K562 (cell line): Measurements from ENCODE around the gene CADM2. TPM values are rescaled to one million over a fixed set of nuclear protein-coding genes. Genes with fewer than 3 reads are reported as not detected.

Experiments used
- ATAC-seq: fragments of 200-7000 bp; cut with Tn5 transposase; 3 replicates; pipeline ENCODE4 v1.9.1; 2020; ENCODE audit warnings: moderate library complexity
- BruUV-seq: library from RNA; stranded (reverse); fragments of 400-500 nt; replicated peaks from 2 replicates; lab custom pipeline; 2021; lab: Mats Ljungman, UMichigan
- CTCF ChIA-PET: fragments of 300-600 bp; formaldehyde crosslinking; extraction: SDS; loops from one replicate; lab custom pipeline; 2021; ENCODE audit warnings: low intra/inter-chr PET ratio; lab: Yijun Ruan, JAX
- POLR2A ChIA-PET: fragments of 300-600, 350-650 bp; sonication (Branson Sonifier 250); formaldehyde crosslinking; extraction: SDS; loops from one replicate; lab custom pipeline; 2021; ENCODE audit warnings: antibody characterized with exemption, inconsistent platforms; lab: Yijun Ruan, JAX
- DNase-seq, 4 experiments: peaks; one replicate each; pipeline versions ENCODE4 v3.0.0 to v3.0.0-alpha.2; 2011 to 2018; ENCODE audit warnings: low spot score in 3 of 4, mixed read lengths in 3 of 4; ENCODE audit errors: extremely low read depth in 1 of 4
- FAIRE-seq: peaks from 2 replicates; lab custom pipeline; 2011; peaks lifted over from hg19 to GRCh38; lab: Jason Lieb, UNC
- H2AFZ ChIP-seq: 2 replicates; pipeline ENCODE4 v1.6.0; 2011; ENCODE audit warnings: low read depth, low read length, control low read depth, inconsistent platforms
- H3K27ac ChIP-seq: fragments of 200-600 bp; 3 replicates; pipeline ENCODE4 v1.8.0; 2011; ENCODE audit warnings: low read depth, mild to moderate bottlenecking, control low read depth, inconsistent platforms, low read length, moderate library complexity, mixed read lengths; ENCODE audit errors: extremely low read depth
- H3K27me3 ChIP-seq, 2 experiments: fragments of 300-600 bp in 1 of 2; 2 replicates in 1 of 2; 3 replicates in 1 of 2; pipeline versions ENCODE4 v1.6.0 to v1.8.0; 2011; ENCODE audit warnings: inconsistent platforms in 2 of 2, low read length in 2 of 2, mild to moderate bottlenecking in 1 of 2, mixed read lengths in 1 of 2, moderate library complexity in 1 of 2; ENCODE audit not compliant: control insufficient read depth in 2 of 2, insufficient read depth in 2 of 2
- H3K36me3 ChIP-seq: fragments of 300-600 bp; 3 replicates; pipeline ENCODE4 v1.8.0; 2011; ENCODE audit warnings: mild to moderate bottlenecking, low read length, inconsistent platforms; ENCODE audit not compliant: control insufficient read depth, insufficient read depth
- H3K4me1 ChIP-seq, 2 experiments: fragments of 200-600 bp in 1 of 2; replicated peaks in 1 of 2; 2 replicates in 1 of 2; 3 replicates in 1 of 2; pipeline versions ENCODE4 v1.5.1 to v1.8.0; 2011; ENCODE audit warnings: inconsistent platforms in 2 of 2, low read length in 2 of 2, mild to moderate bottlenecking in 1 of 2, mixed read lengths in 1 of 2, moderate library complexity in 1 of 2; ENCODE audit not compliant: control insufficient read depth in 2 of 2, insufficient read depth in 2 of 2
- H3K4me2 ChIP-seq: 2 replicates; pipeline ENCODE4 v1.6.1; 2011; ENCODE audit warnings: low read length, control low read depth, inconsistent platforms, mixed read lengths; ENCODE audit not compliant: insufficient read depth
- H3K4me3 ChIP-seq: fragments of 200-600 bp; sonication (generic), shearing (Covaris generic); 2 replicates; pipeline ENCODE4 v1.5.1; 2016; ENCODE audit warnings: control low read depth, inconsistent platforms
- H3K79me2 ChIP-seq: fragments of 200-600 bp; 3 replicates; pipeline ENCODE4 v1.8.0; 2011; ENCODE audit warnings: low read length, inconsistent platforms; ENCODE audit not compliant: control insufficient read depth, insufficient read depth
- H3K9ac ChIP-seq, 2 experiments: 2 replicates each; pipeline versions ENCODE4 v1.6.0 to v1.6.1; 2011; ENCODE audit warnings: low read depth in 2 of 2, low read length in 2 of 2, control low read depth in 1 of 2, inconsistent platforms in 1 of 2, mild to moderate bottlenecking in 1 of 2, mixed read lengths in 1 of 2; ENCODE audit not compliant: insufficient read depth in 1 of 2
- H3K9me1 ChIP-seq: one replicate; pipeline ENCODE4 v1.6.0; 2011; ENCODE audit warnings: inconsistent platforms, mild to moderate bottlenecking, low read length, moderate library complexity; ENCODE audit not compliant: control insufficient read depth, insufficient read depth
- H3K9me3 ChIP-seq: replicated peaks from 2 replicates; pipeline ENCODE4 v1.5.1; 2011; ENCODE audit warnings: low read depth, low read length, inconsistent platforms; ENCODE audit not compliant: control insufficient read depth, insufficient read depth
- H4K20me1 ChIP-seq: replicated peaks from 2 replicates; pipeline ENCODE4 v1.6.1; 2011; ENCODE audit warnings: low read length, inconsistent platforms, mixed read lengths; ENCODE audit not compliant: control insufficient read depth, insufficient read depth
- HLTF ChIP-seq: fragments of 450-650 bp; IDR thresholded peaks from 2 replicates; pipeline ENCODE4 v1.6.1; 2016
- IRF9 ChIP-seq: fragments of 450-650 bp; IDR thresholded peaks from 2 replicates; pipeline ENCODE4 v1.6.1; 2016; ENCODE audit warnings: missing biosample characterization, missing genetic modification characterization
- KAT2B ChIP-seq: IDR thresholded peaks from one replicate; pipeline ENCODE4 v1.6.1; 2012; ENCODE audit warnings: low read depth, mild to moderate bottlenecking, control low read depth, inconsistent platforms, low read length, moderate library complexity
- MYNN ChIP-seq, 2 experiments: sonication (generic); formaldehyde crosslinking in 1 of 2; IDR thresholded peaks; 2 replicates each; pipeline versions ENCODE4 v1.5.0 to v1.6.1; 2016 to 2020; ENCODE audit warnings: antibody characterized with exemption in 1 of 2, missing genetic modification reagents in 1 of 2
- NFATC3 ChIP-seq: fragments of 450-650 bp; IDR thresholded peaks from 2 replicates; pipeline ENCODE4 v1.6.1; 2017; ENCODE audit warnings: mild to moderate bottlenecking
- SIX5 ChIP-seq, 2 experiments: IDR thresholded peaks; 2 replicates each; pipeline ENCODE4 v1.6.1; 2011; ENCODE audit warnings: low read length in 2 of 2, borderline replicate concordance in 1 of 2, low read depth in 1 of 2, mild to moderate bottlenecking in 1 of 2, moderate library complexity in 1 of 2; ENCODE audit not compliant: insufficient read depth in 1 of 2
- TFAM ChIP-seq: fragments of 250-450 bp; sonication (Bioruptor Pico); conservative IDR thresholded peaks from 2 replicates; pipeline ENCODE4 v1.5.0; 2021; ENCODE audit warnings: mild to moderate bottlenecking, moderate library complexity
- ZNF12 ChIP-seq: sonication (generic); formaldehyde crosslinking; IDR thresholded peaks from 2 replicates; pipeline ENCODE4 v1.4.0; 2020; ENCODE audit warnings: mild to moderate bottlenecking, missing genetic modification reagents
- ZNF134 ChIP-seq: fragments of 250-450 bp; sonication (Bioruptor Pico); conservative IDR thresholded peaks from 2 replicates; pipeline ENCODE4 v1.4.0; 2020
- ZNF224 ChIP-seq: sonication (generic); formaldehyde crosslinking; IDR thresholded peaks from 2 replicates; pipeline ENCODE4 v1.8.0; 2022; ENCODE audit warnings: mild to moderate bottlenecking, missing genetic modification reagents
- WGBS: fragments of 100-300 bp; shearing (Covaris generic); methylation state at CpG from one replicate; pipeline ENCODE4 v1.1.6; 2016; ENCODE audit warnings: low coverage, mixed read lengths; ENCODE audit not compliant: insufficient coverage; ENCODE audit errors: missing lambda C conversion rate; 5-methylcytosine and 5-hydroxymethylcytosine counted together
- in situ Hi-C: fragments of 300-500 bp; cut with MboI; formaldehyde crosslinking; loops from 4 replicates; pipeline ENCODE4 v1.15.0; 2018; ENCODE audit warnings: inconsistent platforms, mixed read lengths
- intact Hi-C: fragments of 100-400 bp; cut with micrococcal nuclease; formaldehyde crosslinking; loops from 2 replicates; pipeline ENCODE4 v1.14.2; 2022
- polyA plus RNA-seq, 8 experiments: library from polyadenylated mRNA; depleted of rRNA in 4 of 8; stranded (reverse) in 5 of 8; unstranded in 3 of 8; fragments of >200 nt; fragmentation: Nextera tagmentation in 2 of 8; fragmentation: Illumina TruSeq in 1 of 8; extraction: Ambion mirVana in 2 of 8; extraction: Trizol in 1 of 8; gene quantifications; 2 replicates each; pipeline versions ENCODE4 v1.2.1 to v1.2.3, GENCODE V29; 2011 to 2014; ENCODE audit warnings: inconsistent platforms in 1 of 8, missing spikeins in 1 of 8
- total RNA-seq, 7 experiments: library from RNA; depleted of rRNA in 6 of 7; stranded (reverse); fragments of >200 nt in 6 of 7; fragmentation: Illumina TruSeq in 2 of 7; extraction: Trizol in 2 of 7; gene quantifications; 2 replicates each; pipeline versions ENCODE4 v1.2.1 to v1.2.3, GENCODE V29; 2011 to 2021; ENCODE audit warnings: low replicate concordance in 1 of 7
- TF ChIP-seq, protein P1 (sequence below): fragments of 450-650 bp; IDR thresholded peaks from one replicate; pipeline ENCODE4 v1.6.1; 2018; ENCODE audit warnings: mild to moderate bottlenecking, moderate library complexity; ENCODE audit not compliant: partially characterized antibody

The CADM2 gene
- total and polyA plus RNA-seq, 9 of the 15 experiments (the other 6 are each of a cell fraction or from before 2014, with no cell fraction given) = 0.11 to 3.2 (median 0.95) TPM

- POLR2A ChIA-PET = no interaction called here
- no peak for FAIRE-seq
- in situ Hi-C loops = loop anchor here (25.0 kb wide), 1 partner anchor 246 kb away; no protein-coding TSS in a partner anchor
Observed at GRCh38 chr3:85316252-85316651, 357.5 kb downstream of the CADM2 start.

DNA sequence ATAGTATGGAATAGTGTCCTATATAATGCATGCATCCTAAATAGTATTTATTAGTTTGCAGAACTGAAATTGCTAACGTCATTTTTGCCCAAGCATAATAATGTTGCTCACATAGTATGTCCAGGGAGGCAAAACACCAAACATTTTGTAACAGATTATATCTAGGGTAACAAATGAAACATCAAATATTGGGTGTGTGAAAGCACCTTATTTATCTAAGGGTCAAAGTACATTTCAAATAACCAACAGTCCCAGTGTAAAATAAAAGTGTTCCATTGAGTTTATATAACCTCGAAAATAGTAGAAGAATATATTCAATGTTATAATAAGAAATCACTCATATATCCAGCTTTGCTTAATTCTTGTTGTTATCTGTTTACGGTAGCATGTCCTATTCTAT lies 363.1 kb downstream of the CADM2 start:
- H3K79me2 ChIP-seq = no peaks in the 10 kb centered on the region
- no peak for FAIRE-seq
- in situ Hi-C loops = loop anchor here (25.0 kb wide), 1 partner anchor 240 kb away; no protein-coding TSS in a partner anchor
- no peaks in the 10 kb centered on the region for H3K36me3 ChIP-seq
- H2AFZ ChIP-seq = no peak overlapping the region
- 6% methylated on average over 3 of the region's 3 CpGs for WGBS
- no peaks in the 10 kb centered on the region for H3K9me3 ChIP-seq
- ChIA-PET POLR2A (no interaction called here), CTCF (no interaction called here)
- H3K27me3 ChIP-seq = no peaks in the 10 kb centered on the region
- H3K4me2 ChIP-seq = no peak overlapping the region
- H3K9me1 ChIP-seq = no peaks in the 10 kb centered on the region
- ATAC-seq = no peak
- DNase-seq = no peak
- intact Hi-C loops = no loop called here
- no peak overlapping the region for H3K4me3 ChIP-seq
- no peak overlapping the region for H3K27ac ChIP-seq
- BruUV-seq = no TSS peak
- no peaks in the 10 kb centered on the region for H4K20me1 ChIP-seq
- no peak overlapping the region for H3K9ac ChIP-seq
- H3K4me1 ChIP-seq = no peaks in the 10 kb centered on the region
- TF ChIP-seq TFAM (no peak), ZNF134 (CRISPR knock-in tag) (no peak), NFATC3 (no peak), ZNF12 (no peak), HLTF (no peak)
- TF ChIP-seq, protein P1, sequence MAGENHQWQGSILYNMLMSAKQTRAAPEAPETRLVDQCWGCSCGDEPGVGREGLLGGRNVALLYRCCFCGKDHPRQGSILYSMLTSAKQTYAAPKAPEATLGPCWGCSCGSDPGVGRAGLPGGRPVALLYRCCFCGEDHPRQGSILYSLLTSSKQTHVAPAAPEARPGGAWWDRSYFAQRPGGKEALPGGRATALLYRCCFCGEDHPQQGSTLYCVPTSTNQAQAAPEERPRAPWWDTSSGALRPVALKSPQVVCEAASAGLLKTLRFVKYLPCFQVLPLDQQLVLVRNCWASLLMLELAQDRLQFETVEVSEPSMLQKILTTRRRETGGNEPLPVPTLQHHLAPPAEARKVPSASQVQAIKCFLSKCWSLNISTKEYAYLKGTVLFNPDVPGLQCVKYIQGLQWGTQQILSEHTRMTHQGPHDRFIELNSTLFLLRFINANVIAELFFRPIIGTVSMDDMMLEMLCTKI = no peak

More at GRCh38 chr3:85316252-85316651, 357.5 kb downstream of the CADM2 start:
- Histone ChIP-seq H4K20me1 (no peaks in the 10 kb centered on the region), H3K27me3 (no peaks in the 10 kb centered on the region), H3K27ac (no peak overlapping the region), H3K79me2 (no peaks in the 10 kb centered on the region), H3K9me3 (no peaks in the 10 kb centered on the region), H3K9ac (no peak overlapping the region), H3K4me2 (no peak overlapping the region), H3K4me1 (no peaks in the 10 kb centered on the region), H2AFZ (no peak overlapping the region), H3K4me3 (no peak overlapping the region), H3K9me1 (no peaks in the 10 kb centered on the region), H3K36me3 (no peaks in the 10 kb centered on the region)
- intact Hi-C loops = no loop called here
- no peak for ATAC-seq
- no TSS peak for BruUV-seq
- TF ChIP-seq SIX5 (IDR thresholded peaks at IDR 0.05; ENCODE audit: borderline replicate concordance in 1 of 2, insufficient read depth in 1 of 2, low read depth in 1 of 2, low read length in 2 of 2) = no peak
- TF ChIP-seq IRF9 (tag) = no peak
- TF ChIP-seq MYNN (IDR thresholded peaks at IDR 0.05) = no peak
- TF ChIP-seq MYNN (CRISPR knock-in tag; IDR thresholded peaks at IDR 0.05) = no peak
- no peak for TF ChIP-seq KAT2B
- no peak for TF ChIP-seq ZNF224
- CTCF ChIA-PET = no interaction called here
- no peak for DNase-seq
- 0% methylated on average over 1 of the region's 1 CpG for WGBS
